Activated CD4-positive, alpha-beta T cell treated with anti-CD3 and anti-CD28 coated beads, Interleukin-2, amount 50 U/mL, for 4 hours (primary cell): ENCODE data around the gene CHCHD10.

ENCODE experiments used
- DNase-seq, 2 experiments: peaks; one replicate each; pipeline ENCODE4 v3.0.0-alpha.2; 2020

CHCHD10 gene

GRCh38 chr22:23767673-23768548 is at the start of gene CHCHD10:
Gene CHCHD10 (minus strand): TSS chr22:23767972. CDS start chr22:23767874, 98 bp downstream.
- DNase-seq = peak; percentile 61 to 64

GRCh38 chr22:23817146-23817545 is 49.4 kb upstream of the CHCHD10 start:
- no peak for DNase-seq

- no peak for DNase-seq
Observed at GRCh38 chr22:23816156-23816976, 48.6 kb upstream of the CHCHD10 start.

- DNase-seq = no peak
Observed at GRCh38 chr22:23815541-23816155, 47.9 kb upstream of the CHCHD10 start.

GRCh38 chr22:23812378-23812777 is 44.6 kb upstream of the CHCHD10 start:
- no peak for DNase-seq

- DNase-seq = no peak
Observed at GRCh38 chr22:23806837-23807236, 39.1 kb upstream of the CHCHD10 start.

GRCh38 chr22:23804781-23805291 is 37.1 kb upstream of the CHCHD10 start:
- DNase-seq = no peak

GRCh38 chr22:23803001-23803819 is 35.4 kb upstream of the CHCHD10 start:
- DNase-seq = no peak

GRCh38 chr22:23801886-23802377 is 34.2 kb upstream of the CHCHD10 start:
- DNase-seq = no peak

- no peak for DNase-seq
Observed at GRCh38 chr22:23801238-23801821, 33.6 kb upstream of the CHCHD10 start.

- no peak for DNase-seq
Observed at GRCh38 chr22:23800297-23801237, 32.8 kb upstream of the CHCHD10 start.

GRCh38 chr22:23796461-23796860 is 28.7 kb upstream of the CHCHD10 start:
- DNase-seq = no peak

GRCh38 chr22:23793326-23793725 is 25.6 kb upstream of the CHCHD10 start:
- no peak for DNase-seq

- no peak for DNase-seq
Observed at GRCh38 chr22:23791738-23792645, 24.2 kb upstream of the CHCHD10 start.

GRCh38 chr22:23790819-23791737 is 23.3 kb upstream of the CHCHD10 start:
- no peak for DNase-seq

GRCh38 chr22:23789638-23790037 is 21.9 kb upstream of the CHCHD10 start:
- no peak for DNase-seq

GRCh38 chr22:23789121-23789520 is 21.3 kb upstream of the CHCHD10 start:
- no peak for DNase-seq

GRCh38 chr22:23787910-23788309 is 20.1 kb upstream of the CHCHD10 start:
- DNase-seq = no peak
